ENCODE data around the gene TIMD4. TPM values are rescaled to one million over a fixed set of nuclear protein-coding genes. Genes with fewer than 3 reads are reported as not detected.

TIMD4 gene
- total and polyA plus RNA-seq, 2 experiments from 2014 or later, result not detected

DNA sequence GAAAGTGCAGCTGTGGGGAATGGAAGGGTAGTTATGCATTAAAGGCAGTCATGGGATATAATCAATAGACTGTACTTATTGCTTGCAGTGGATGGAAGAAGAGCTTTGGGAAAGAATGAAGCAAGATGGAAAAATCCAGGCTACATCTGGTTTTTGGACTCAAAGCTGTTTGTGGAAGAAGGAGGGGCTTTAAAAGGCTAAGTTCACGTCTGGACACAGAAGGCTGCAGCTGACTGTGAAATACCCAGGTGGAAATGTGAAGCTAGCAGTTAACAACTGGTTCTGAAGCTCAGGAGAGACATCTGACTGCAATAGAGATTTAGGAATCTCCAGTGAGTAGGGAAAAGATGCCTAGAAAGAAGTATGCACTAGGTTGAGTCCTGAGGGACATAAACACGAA is 43.2 kb upstream of the TIMD4 start (continued):
- TF ChIP-seq, protein P1, sequence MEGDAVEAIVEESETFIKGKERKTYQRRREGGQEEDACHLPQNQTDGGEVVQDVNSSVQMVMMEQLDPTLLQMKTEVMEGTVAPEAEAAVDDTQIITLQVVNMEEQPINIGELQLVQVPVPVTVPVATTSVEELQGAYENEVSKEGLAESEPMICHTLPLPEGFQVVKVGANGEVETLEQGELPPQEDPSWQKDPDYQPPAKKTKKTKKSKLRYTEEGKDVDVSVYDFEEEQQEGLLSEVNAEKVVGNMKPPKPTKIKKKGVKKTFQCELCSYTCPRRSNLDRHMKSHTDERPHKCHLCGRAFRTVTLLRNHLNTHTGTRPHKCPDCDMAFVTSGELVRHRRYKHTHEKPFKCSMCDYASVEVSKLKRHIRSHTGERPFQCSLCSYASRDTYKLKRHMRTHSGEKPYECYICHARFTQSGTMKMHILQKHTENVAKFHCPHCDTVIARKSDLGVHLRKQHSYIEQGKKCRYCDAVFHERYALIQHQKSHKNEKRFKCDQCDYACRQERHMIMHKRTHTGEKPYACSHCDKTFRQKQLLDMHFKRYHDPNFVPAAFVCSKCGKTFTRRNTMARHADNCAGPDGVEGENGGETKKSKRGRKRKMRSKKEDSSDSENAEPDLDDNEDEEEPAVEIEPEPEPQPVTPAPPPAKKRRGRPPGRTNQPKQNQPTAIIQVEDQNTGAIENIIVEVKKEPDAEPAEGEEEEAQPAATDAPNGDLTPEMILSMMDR (conservative IDR thresholded peaks at IDR 0.05; ENCODE audit: low read depth in 2 of 2), result no peak
- TF ChIP-seq NANOG (IDR thresholded peaks at IDR 0.05; ENCODE audit: borderline replicate concordance) (no peak), EZH2 (IDR thresholded peaks at IDR 0.05; ENCODE audit: low read depth, unreplicated experiment) (no peak)

DNA sequence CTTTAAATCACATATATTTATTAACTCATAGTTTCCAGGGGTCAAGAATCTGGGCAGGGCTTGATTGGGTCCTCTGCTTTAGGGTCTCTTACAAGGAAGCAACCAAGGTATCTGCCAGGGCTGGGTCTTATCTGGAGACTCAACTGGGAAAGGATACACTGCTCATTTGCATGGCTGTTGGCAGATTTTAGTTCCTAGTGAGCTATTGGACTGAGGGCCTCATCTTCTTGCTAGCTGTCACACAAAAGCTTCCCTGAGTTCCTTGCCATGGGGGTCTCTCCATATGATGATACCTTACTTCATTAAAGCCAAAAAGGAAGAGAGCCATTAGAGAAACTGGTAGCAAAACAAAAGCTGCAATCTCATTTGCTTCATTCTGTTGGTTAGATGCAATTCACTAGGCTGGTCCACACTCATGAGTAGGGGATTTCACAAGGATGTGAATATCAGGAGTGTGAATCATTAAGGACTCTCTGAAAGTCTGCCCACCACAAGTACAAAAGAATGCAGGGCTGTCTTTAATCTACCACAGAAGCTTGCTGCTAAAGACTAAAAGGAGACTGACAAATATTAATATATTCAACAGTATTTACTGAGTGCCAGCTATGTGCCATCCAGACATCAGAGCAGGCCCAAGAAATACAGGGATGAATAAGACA is 42.0 kb upstream of the TIMD4 start:
- Mint-ChIP-seq H3K4me3 (no peak overlapping the region), H3K4me1 (no peaks in the 10 kb centered on the region), H3K27ac (no peak overlapping the region), H3K27me3 (ENCODE audit: insufficient read depth, low read depth, poor library complexity) (peaks cover 6% of the 10 kb centered on the region), H3K9me3 (peaks cover 25% of the 10 kb centered on the region), H3K36me3 (ENCODE audit: low read depth) (peaks cover 14% of the 10 kb centered on the region)
- H3K27ac ChIP-seq (ENCODE audit: low read depth), result no peak overlapping the region
- H3K79me2 ChIP-seq (replicated peaks; ENCODE audit: insufficient read depth), result no peaks in the 10 kb centered on the region
- H3K36me3 ChIP-seq (ENCODE audit: insufficient read depth), result no peaks in the 10 kb centered on the region
- no peaks in the 10 kb centered on the region for H3K4me1 ChIP-seq (ENCODE audit: insufficient read depth)
- H3K4me2 ChIP-seq, result no peak overlapping the region
- H3K27me3 ChIP-seq (ENCODE audit: insufficient read depth), result no peaks in the 10 kb centered on the region
- H3K9me2 ChIP-seq (ENCODE audit: insufficient read depth), result no peaks in the 10 kb centered on the region
- H4K20me1 ChIP-seq (replicated peaks; ENCODE audit: insufficient read depth), result no peaks in the 10 kb centered on the region
- H3K4me3 ChIP-seq, result no peak overlapping the region
- H2AFZ ChIP-seq, result no peak overlapping the region
- no peak for ATAC-seq
- TF ChIP-seq ZNF331 (CRISPR knock-in tag; IDR thresholded peaks at IDR 0.05; ENCODE audit: low read depth) (no peak), ZNF114 (CRISPR knock-in tag; IDR thresholded peaks at IDR 0.05) (no peak), EZH2 (IDR thresholded peaks at IDR 0.05; ENCODE audit: low read depth, unreplicated experiment) (no peak), NANOG (IDR thresholded peaks at IDR 0.05; ENCODE audit: borderline replicate concordance) (no peak), POLR2AphosphoS5 (IDR thresholded peaks at IDR 0.05; ENCODE audit: low read depth) (no peak), CREB1 (CRISPR knock-in tag; IDR thresholded peaks at IDR 0.05; ENCODE audit: low read depth) (no peak), EZH2phosphoT487 (IDR thresholded peaks at IDR 0.05; ENCODE audit: unreplicated experiment) (no peak), JUNB (IDR thresholded peaks at IDR 0.05; ENCODE audit: unreplicated experiment) (no peak), STAT1 (IDR thresholded peaks at IDR 0.05; ENCODE audit: unreplicated experiment) (no peak)
- TF ChIP-seq, protein P2, sequence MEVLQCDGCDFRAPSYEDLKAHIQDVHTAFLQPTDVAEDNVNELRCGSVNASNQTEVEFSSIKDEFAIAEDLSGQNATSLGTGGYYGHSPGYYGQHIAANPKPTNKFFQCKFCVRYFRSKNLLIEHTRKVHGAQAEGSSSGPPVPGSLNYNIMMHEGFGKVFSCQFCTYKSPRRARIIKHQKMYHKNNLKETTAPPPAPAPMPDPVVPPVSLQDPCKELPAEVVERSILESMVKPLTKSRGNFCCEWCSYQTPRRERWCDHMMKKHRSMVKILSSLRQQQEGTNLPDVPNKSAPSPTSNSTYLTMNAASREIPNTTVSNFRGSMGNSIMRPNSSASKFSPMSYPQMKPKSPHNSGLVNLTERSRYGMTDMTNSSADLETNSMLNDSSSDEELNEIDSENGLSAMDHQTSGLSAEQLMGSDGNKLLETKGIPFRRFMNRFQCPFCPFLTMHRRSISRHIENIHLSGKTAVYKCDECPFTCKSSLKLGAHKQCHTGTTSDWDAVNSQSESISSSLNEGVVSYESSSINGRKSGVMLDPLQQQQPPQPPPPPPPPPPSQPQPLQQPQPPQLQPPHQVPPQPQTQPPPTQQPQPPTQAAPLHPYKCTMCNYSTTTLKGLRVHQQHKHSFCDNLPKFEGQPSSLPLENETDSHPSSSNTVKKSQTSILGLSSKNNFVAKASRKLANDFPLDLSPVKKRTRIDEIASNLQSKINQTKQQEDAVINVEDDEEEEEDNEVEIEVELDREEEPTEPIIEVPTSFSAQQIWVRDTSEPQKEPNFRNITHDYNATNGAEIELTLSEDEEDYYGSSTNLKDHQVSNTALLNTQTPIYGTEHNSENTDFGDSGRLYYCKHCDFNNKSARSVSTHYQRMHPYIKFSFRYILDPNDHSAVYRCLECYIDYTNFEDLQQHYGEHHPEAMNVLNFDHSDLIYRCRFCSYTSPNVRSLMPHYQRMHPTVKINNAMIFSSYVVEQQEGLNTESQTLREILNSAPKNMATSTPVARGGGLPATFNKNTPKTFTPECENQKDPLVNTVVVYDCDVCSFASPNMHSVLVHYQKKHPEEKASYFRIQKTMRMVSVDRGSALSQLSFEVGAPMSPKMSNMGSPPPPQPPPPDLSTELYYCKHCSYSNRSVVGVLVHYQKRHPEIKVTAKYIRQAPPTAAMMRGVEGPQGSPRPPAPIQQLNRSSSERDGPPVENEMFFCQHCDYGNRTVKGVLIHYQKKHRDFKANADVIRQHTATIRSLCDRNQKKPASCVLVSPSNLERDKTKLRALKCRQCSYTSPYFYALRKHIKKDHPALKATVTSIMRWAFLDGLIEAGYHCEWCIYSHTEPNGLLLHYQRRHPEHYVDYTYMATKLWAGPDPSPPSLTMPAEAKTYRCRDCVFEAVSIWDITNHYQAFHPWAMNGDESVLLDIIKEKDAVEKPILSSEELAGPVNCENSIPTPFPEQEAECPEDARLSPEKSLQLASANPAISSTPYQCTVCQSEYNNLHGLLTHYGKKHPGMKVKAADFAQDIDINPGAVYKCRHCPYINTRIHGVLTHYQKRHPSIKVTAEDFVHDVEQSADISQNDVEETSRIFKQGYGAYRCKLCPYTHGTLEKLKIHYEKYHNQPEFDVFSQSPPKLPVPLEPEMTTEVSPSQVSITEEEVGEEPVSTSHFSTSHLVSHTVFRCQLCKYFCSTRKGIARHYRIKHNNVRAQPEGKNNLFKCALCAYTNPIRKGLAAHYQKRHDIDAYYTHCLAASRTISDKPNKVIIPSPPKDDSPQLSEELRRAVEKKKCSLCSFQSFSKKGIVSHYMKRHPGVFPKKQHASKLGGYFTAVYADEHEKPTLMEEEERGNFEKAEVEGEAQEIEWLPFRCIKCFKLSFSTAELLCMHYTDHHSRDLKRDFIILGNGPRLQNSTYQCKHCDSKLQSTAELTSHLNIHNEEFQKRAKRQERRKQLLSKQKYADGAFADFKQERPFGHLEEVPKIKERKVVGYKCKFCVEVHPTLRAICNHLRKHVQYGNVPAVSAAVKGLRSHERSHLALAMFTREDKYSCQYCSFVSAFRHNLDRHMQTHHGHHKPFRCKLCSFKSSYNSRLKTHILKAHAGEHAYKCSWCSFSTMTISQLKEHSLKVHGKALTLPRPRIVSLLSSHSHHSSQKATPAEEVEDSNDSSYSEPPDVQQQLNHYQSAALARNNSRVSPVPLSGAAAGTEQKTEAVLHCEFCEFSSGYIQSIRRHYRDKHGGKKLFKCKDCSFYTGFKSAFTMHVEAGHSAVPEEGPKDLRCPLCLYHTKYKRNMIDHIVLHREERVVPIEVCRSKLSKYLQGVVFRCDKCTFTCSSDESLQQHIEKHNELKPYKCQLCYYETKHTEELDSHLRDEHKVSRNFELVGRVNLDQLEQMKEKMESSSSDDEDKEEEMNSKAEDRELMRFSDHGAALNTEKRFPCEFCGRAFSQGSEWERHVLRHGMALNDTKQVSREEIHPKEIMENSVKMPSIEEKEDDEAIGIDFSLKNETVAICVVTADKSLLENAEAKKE (CRISPR knock-in tag; IDR thresholded peaks at IDR 0.05), result no peak
- TF ChIP-seq, protein P3, sequence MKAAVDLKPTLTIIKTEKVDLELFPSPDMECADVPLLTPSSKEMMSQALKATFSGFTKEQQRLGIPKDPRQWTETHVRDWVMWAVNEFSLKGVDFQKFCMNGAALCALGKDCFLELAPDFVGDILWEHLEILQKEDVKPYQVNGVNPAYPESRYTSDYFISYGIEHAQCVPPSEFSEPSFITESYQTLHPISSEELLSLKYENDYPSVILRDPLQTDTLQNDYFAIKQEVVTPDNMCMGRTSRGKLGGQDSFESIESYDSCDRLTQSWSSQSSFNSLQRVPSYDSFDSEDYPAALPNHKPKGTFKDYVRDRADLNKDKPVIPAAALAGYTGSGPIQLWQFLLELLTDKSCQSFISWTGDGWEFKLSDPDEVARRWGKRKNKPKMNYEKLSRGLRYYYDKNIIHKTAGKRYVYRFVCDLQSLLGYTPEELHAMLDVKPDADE (IDR thresholded peaks at IDR 0.05), result no peak
- TF ChIP-seq, protein P4, sequence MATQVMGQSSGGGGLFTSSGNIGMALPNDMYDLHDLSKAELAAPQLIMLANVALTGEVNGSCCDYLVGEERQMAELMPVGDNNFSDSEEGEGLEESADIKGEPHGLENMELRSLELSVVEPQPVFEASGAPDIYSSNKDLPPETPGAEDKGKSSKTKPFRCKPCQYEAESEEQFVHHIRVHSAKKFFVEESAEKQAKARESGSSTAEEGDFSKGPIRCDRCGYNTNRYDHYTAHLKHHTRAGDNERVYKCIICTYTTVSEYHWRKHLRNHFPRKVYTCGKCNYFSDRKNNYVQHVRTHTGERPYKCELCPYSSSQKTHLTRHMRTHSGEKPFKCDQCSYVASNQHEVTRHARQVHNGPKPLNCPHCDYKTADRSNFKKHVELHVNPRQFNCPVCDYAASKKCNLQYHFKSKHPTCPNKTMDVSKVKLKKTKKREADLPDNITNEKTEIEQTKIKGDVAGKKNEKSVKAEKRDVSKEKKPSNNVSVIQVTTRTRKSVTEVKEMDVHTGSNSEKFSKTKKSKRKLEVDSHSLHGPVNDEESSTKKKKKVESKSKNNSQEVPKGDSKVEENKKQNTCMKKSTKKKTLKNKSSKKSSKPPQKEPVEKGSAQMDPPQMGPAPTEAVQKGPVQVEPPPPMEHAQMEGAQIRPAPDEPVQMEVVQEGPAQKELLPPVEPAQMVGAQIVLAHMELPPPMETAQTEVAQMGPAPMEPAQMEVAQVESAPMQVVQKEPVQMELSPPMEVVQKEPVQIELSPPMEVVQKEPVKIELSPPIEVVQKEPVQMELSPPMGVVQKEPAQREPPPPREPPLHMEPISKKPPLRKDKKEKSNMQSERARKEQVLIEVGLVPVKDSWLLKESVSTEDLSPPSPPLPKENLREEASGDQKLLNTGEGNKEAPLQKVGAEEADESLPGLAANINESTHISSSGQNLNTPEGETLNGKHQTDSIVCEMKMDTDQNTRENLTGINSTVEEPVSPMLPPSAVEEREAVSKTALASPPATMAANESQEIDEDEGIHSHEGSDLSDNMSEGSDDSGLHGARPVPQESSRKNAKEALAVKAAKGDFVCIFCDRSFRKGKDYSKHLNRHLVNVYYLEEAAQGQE (IDR thresholded peaks at IDR 0.05; ENCODE audit: unreplicated experiment), result no peak
- no peaks in the 10 kb centered on the region for H3F3A ChIP-seq (replicated peaks; ENCODE audit: low read depth)
- DNase-seq (ENCODE audit: low spot score), result no peak
